ENCODE data around the gene CARD6.
A peak's percentile ranks its signal among the peaks of the same experiment; 100 is the strongest.
"Not testable (repeated sequence)": the region's sequence is repeated elsewhere in the genome, so short reads cannot be mapped to it uniquely, and the experiment has no call there.

Gene CARD6

DNA sequence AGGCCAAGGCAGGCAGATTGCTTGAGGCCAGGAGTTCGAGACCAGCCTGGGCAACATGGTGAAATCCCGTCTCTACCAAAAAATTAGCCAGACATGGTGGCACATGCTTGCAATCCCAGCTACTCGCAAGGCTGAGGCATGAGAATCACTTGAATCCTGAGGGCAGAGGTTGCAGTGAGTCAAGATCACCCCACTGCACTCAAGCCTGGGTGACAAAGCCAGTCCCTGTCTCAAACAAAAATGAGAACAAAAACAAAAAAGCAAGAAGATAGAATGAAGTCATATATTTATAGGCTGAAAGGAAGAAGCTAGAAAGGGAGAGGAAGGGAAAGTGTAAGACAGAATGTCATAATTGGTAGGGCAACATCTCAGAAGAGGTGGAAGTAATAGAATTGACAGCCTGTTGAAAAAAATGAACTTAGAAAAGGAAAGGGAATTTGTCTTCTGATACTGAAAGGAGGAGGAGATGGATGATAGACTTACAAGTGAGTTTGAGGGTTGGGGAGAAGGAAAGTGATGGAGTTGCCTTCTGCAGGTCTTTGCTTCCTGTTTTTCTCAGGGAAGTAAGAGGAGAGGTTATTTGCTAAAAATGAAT, 32.2 kb downstream of the CARD6 start:
- Histone ChIP-seq H3K9ac (no peak overlapping the region), H3K4me2 (peak overlapping the region in 2 of 11 experiments; percentile 28 to 32; a peak in 2 of 22 replicates), H3K27me3 (no peaks in the 10 kb centered on the region), H3K4me1 (peaks cover 0 to 10% (median 0%) of the 10 kb centered on the region in 10 experiments; a peak in 2 of 20 replicates), H3K4me3 (no peak overlapping the region), H3K9me3 (replicated peaks in 1 of 11) (peaks cover 0 to 19% (median 5%) of the 10 kb centered on the region in 11 experiments; a peak in 10 of 22 replicates), H3K27ac (no peak overlapping the region), H3K36me3 (peaks cover 0 to 6% (median 0%) of the 10 kb centered on the region in 11 experiments; a peak in 1 of 22 replicates), H4K20me1 (no peaks in the 10 kb centered on the region)
- TF ChIP-seq Cebpa-rat (IDR thresholded peaks at IDR 0.05): no peak

- Histone ChIP-seq H3K4me3 (no peak overlapping the region), H3K4me1 (peaks cover 0 to 10% (median 0%) of the 10 kb centered on the region in 10 experiments; a peak in 2 of 20 replicates), H3K27me3 (no peaks in the 10 kb centered on the region), H3K9ac (no peak overlapping the region), H3K36me3 (peaks cover 0 to 6% (median 0%) of the 10 kb centered on the region in 11 experiments; a peak in 1 of 22 replicates), H3K4me2 (no peak overlapping the region), H3K27ac (no peak overlapping the region), H4K20me1 (no peaks in the 10 kb centered on the region), H3K9me3 (replicated peaks in 1 of 11) (peaks cover 0 to 19% (median 5%) of the 10 kb centered on the region in 11 experiments; a peak in 10 of 22 replicates)
- TF ChIP-seq Cebpa-rat (IDR thresholded peaks at IDR 0.05): no peak
These were observed 34.8 kb downstream of the CARD6 start for GRCh38 chr5:40875958-40876357.

DNA sequence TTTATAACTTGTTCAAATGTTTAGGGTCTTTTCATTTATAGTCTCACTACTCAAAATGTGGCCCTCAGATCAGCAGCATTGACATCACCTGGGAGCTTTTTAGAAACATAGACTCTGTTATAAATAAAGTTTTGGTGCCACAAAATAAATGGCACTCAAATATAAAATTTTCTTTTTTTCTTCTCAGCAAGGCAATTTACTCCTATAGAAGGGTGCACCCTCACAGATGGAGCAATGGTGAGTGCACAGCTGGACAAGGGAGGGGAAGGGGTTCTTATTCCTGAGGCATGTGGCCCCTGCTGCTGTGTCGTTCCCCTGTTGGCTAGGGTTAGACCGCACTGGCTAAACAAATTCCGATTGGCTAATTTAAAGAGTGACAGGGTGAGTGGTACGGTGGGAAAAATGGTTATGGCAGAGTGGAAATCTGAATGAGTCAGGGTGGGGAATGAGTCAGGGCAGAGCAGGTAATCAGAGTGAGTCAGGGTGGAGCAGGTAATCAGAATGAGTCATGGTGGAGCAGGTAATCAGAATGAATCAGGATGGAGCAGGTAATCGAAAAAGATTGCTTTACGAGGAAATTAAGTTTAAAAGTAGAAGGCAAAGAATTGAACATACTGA, 36.3 kb downstream of the CARD6 start:
- Histone ChIP-seq H3K36me3 (peaks cover 0 to 17% (median 0%) of the 10 kb centered on the region in 11 experiments; a peak in 3 of 22 replicates), H3K9me3 (replicated peaks in 1 of 11) (peaks cover 10 to 32% (median 17%) of the 10 kb centered on the region in 11 experiments), H3K4me2 (no peak overlapping the region), H3K4me1 (peaks cover 0 to 10% (median 0%) of the 10 kb centered on the region in 10 experiments; a peak in 2 of 20 replicates), H3K4me3 (no peak overlapping the region), H3K27ac (no peak overlapping the region), H3K27me3 (no peaks in the 10 kb centered on the region), H4K20me1 (no peaks in the 10 kb centered on the region), H3K9ac (no peak overlapping the region)
- no peak for TF ChIP-seq Cebpa-rat (IDR thresholded peaks at IDR 0.05)

DNA sequence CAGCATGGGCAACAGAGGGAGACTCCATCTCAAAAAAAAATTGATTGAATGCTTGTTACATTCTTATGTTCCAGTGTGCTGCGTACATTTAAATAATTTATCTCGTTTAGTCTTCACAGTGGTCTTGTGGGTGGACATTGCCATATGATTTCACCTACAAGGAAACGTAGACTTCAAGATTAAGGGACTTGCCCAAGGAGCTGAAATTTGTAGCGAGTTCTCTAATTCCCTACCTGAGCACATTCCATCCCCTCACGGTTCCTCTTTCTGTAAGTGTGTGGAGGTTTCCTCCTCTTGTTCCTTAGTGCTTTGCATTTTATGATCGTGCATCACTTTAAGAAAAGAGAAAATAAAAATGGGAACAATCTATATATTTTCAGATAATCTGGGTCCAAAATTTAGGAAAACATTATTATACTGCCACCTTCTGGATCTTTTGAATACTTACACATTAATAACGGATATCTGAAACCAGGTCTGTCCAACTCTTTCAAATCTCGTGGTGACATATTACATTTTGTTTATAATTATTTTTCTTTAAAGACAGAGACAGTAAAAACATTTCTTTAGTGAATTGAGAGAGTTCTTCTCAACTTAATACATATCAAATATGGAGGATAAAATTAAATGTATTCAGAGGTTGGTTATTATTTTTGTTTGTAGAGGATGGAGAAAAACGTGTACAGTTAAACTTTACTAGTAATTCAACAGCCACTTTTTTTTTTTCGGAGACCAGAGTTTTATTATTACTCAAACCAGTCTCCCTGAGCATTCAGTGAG, 38.2 kb downstream of the CARD6 start:
- Histone ChIP-seq H3K27me3 (no peaks in the 10 kb centered on the region), H3K4me1 (no peaks in the 10 kb centered on the region), H3K36me3 (peaks cover 0 to 21% (median 0%) of the 10 kb centered on the region in 11 experiments; a peak in 3 of 22 replicates), H3K4me3 (no peak overlapping the region), H3K9me3 (replicated peaks in 1 of 11) (peaks cover 19 to 38% (median 24%) of the 10 kb centered on the region in 11 experiments), H3K9ac (no peak overlapping the region), H4K20me1 (no peaks in the 10 kb centered on the region), H3K4me2 (no peak overlapping the region), H3K27ac (no peak overlapping the region)
- TF ChIP-seq Cebpa-rat (IDR thresholded peaks at IDR 0.05): no peak

DNA sequence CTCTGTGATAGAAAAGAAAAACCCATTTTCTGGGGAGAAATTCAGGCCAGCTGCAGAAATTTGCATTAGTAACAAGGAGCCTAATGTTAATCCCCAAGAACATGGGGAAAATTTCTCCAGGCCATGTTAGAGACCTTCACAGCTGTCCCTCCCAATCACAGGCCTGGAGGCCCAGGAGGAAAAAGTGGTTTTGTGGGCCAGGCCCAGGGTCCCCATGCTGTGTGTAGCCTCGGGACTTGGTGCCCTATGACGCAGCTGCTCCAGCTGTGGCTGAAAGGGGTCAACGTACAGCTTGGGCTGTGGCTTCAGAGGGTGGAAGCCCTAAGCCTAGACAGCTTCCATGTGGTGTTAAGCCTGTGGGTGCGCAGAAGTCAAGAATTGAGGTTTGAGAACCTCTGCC, 41.1 kb downstream of the CARD6 start:
- no peak overlapping the region for H3K27ac ChIP-seq
- H3K27me3 ChIP-seq: no peaks in the 10 kb centered on the region
- peaks cover 19 to 28% (median 22%) of the 10 kb centered on the region in 11 experiments for H3K9me3 ChIP-seq (replicated peaks in 1 of 11)
- no peak overlapping the region for H3K4me2 ChIP-seq
- H3K9ac ChIP-seq: no peak overlapping the region
- no peak for TF ChIP-seq Cebpa-rat (IDR thresholded peaks at IDR 0.05)
- no peaks in the 10 kb centered on the region for H4K20me1 ChIP-seq
- peaks cover 0 to 19% (median 0%) of the 10 kb centered on the region in 11 experiments; a peak in 3 of 22 replicates for H3K36me3 ChIP-seq
- H3K4me3 ChIP-seq: no peak overlapping the region
- H3K4me1 ChIP-seq: no peaks in the 10 kb centered on the region

GRCh38 chr5:40883051-40883450, 41.9 kb downstream of the CARD6 start:
- H3K4me1 ChIP-seq, H3K4me2 ChIP-seq, H3K27ac ChIP-seq, H4K20me1 ChIP-seq, H3K9ac ChIP-seq, H3K27me3 ChIP-seq, H3K4me3 ChIP-seq: not testable (repeated sequence)
- peaks cover 14 to 22% (median 19%) of the 10 kb centered on the region in 11 experiments for H3K9me3 ChIP-seq (replicated peaks in 1 of 11)
- peaks cover 0 to 15% (median 0%) of the 10 kb centered on the region in 11 experiments; a peak in 3 of 22 replicates for H3K36me3 ChIP-seq

- H3K27ac ChIP-seq; H4K20me1 ChIP-seq; H3K9me3 ChIP-seq (replicated peaks in 1 of 11); H3K4me1 ChIP-seq; H3K27me3 ChIP-seq; H3K4me3 ChIP-seq; H3K4me2 ChIP-seq; H3K9ac ChIP-seq; H3K36me3 ChIP-seq: not testable (repeated sequence)
These were observed 54.6 kb downstream of the CARD6 start for GRCh38 chr5:40895440-40896425.

GRCh38 chr5:40904205-40904993, 63.2 kb downstream of the CARD6 start:
- Histone ChIP-seq H3K9ac (no peak overlapping the region), H4K20me1 (no peaks in the 10 kb centered on the region), H3K27ac (no peak overlapping the region), H3K36me3 (no peaks in the 10 kb centered on the region), H3K27me3 (no peaks in the 10 kb centered on the region), H3K4me2 (no peak overlapping the region), H3K4me1 (no peaks in the 10 kb centered on the region), H3K9me3 (replicated peaks in 1 of 11) (no peaks in the 10 kb centered on the region), H3K4me3 (no peak overlapping the region)
- TF ChIP-seq Cebpa-rat (IDR thresholded peaks at IDR 0.05): no peak

Measured in BLaER1 treated with 17β-estradiol and CSF1 and Interleukin-3, amounts not matched to agents 10 nM and 100 nM (cell line).